IPS-20b (cell line): ENCODE data around the gene NKX6-1.

Experiments
- H3K27ac ChIP-seq: one replicate; pipeline ENCODE4 v1.5.1; 2013; ENCODE audit warnings: low read length
- H3K27me3 ChIP-seq: 2 replicates; pipeline ENCODE4 v1.6.1; 2013; ENCODE audit warnings: mild to moderate bottlenecking, low read length, inconsistent platforms; ENCODE audit not compliant: insufficient read depth
- H3K36me3 ChIP-seq: 2 replicates; pipeline ENCODE4 v1.6.1; 2013; ENCODE audit warnings: low read depth, mild to moderate bottlenecking, inconsistent platforms, low read length, moderate library complexity; ENCODE audit not compliant: insufficient read depth
- H3K4me1 ChIP-seq: 2 replicates; pipeline ENCODE4 v1.6.1; 2013; ENCODE audit warnings: mild to moderate bottlenecking, control low read depth, inconsistent platforms, low read length, moderate library complexity; ENCODE audit not compliant: insufficient read depth
- H3K4me3 ChIP-seq: 2 replicates; pipeline ENCODE4 v1.5.1; 2013; ENCODE audit warnings: mild to moderate bottlenecking, low read length, inconsistent platforms
- H3K9ac ChIP-seq: 2 replicates; pipeline ENCODE4 v1.6.1; 2013; ENCODE audit warnings: low read depth, mild to moderate bottlenecking, inconsistent platforms, low read length, moderate library complexity
- H3K9me3 ChIP-seq: 2 replicates; pipeline ENCODE4 v1.6.1; 2013; ENCODE audit warnings: mild to moderate bottlenecking, low read depth, low read length, inconsistent platforms; ENCODE audit not compliant: insufficient read depth

NKX6-1 gene

DNA sequence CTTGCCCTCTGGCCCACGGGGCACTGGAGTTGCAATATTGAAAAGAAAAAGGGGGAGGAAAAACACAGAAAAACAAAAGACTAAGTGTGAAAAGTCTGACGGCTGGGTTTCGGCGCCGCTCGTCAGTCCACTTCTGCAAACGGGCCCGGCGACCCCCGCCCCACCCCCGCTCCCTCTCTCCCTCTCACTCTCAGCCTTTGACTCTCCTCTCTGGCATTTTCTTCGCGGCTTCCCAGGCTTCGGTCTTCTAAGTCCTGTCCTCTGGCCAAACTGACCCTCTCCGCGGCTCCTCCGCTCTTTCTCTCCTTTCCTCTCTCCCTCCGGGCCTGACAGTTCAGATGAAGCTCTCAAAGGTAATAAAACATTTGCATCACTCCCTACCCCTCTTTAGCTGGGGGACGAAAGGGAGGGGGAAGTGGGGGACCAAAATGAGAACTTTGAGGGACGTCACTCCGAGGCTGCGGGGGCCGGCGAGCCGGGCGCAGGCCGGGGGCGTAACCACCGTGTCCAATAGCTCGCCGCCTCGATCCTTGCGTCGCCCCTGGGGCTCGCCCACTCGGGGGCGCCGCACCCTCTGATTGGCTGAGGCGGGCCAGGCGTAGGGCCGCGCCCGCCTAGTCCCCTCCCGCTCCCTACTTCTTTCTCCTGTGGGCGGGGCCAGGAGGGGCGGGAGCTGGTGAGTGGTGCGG lies at the start of gene NKX6-1:
TSS of gene NKX6-1 (minus strand) at position 358 of the 689 bp plus-strand sequence. CDS start 1,064 bp downstream, outside the sequence.
- H3K27me3 ChIP-seq = peaks cover 99% of the 10 kb centered on the region
- H3K36me3 ChIP-seq = no peaks in the 10 kb centered on the region
- peaks cover 2% of the 10 kb centered on the region; the same call in 1 of the 2 replicates for H3K4me1 ChIP-seq
- H3K9ac ChIP-seq = no peak within 1 kb of the TSS
- no peak within 1 kb of the TSS for H3K27ac ChIP-seq
- no peaks in the 10 kb centered on the region for H3K9me3 ChIP-seq
- H3K4me3 ChIP-seq = peak within 1 kb of the TSS; percentile 74

DNA sequence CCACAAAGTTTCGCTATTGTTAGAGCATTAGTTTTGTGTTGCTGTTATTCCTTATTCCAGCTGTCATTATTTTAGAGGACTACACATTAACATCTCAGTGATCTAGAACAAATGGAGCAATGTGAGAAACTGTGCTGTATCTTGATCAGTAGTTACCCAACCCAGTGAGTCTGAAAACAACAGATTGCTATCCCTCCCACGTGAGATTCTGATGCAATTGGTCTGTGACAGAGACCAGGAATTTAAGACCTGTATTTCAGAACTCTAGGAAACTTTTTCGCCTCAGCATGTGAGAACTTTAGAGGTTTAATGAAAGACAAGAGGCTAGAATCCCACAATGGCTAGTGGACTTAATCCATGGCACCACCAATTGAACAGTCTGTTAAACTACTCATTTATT lies 48.1 kb upstream of the NKX6-1 start:
- Histone ChIP-seq H3K9ac (no peak overlapping the region), H3K36me3 (no peaks in the 10 kb centered on the region), H3K4me3 (no peak overlapping the region), H3K4me1 (no peaks in the 10 kb centered on the region), H3K27ac (no peak overlapping the region), H3K27me3 (no peaks in the 10 kb centered on the region), H3K9me3 (no peaks in the 10 kb centered on the region)

DNA sequence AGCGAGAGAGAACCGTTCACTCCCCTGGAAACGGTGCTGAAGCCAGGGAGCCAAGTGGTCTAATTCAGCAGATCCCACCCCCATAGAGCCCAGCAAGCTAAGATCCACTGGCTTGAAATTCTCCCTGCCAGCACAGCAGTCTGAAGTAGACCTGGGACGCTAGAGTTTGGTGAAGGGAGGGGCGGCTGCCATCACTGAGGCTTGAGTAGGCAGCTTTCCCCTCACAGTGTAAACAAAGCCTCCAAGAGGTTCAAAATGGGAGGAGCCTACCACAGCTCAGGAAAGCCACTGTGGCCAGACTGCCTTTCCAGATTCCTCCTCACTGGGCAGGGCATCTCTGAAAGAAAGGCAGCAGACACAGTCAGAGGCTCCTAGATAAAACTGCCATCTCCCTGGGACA lies 46.0 kb upstream of the NKX6-1 start:
- Histone ChIP-seq H3K4me3 (no peak overlapping the region), H3K27me3 (no peaks in the 10 kb centered on the region)

DNA sequence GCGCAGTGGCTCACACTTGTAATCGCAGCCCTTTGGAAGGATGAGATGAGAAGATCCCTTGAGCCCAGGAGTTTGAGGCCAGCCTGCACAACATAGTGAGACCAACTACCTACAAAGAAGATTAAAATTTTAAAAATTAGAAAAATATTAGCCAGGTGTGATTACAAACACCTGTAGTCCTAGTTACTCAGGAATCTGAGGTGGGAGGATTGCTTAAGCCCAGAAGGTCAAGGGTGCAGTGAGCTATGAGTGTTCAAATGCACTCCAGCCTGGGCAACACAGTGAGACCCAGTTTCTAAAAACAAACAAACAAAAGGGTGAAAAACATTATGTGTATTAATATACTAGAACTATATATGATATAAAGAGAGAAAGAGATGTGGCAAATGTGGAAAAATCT lies 36.8 kb upstream of the NKX6-1 start:
- Histone ChIP-seq H3K4me1 (no peaks in the 10 kb centered on the region), H3K9me3 (no peaks in the 10 kb centered on the region), H3K4me3 (no peak overlapping the region), H3K36me3 (no peaks in the 10 kb centered on the region), H3K27me3 (no peaks in the 10 kb centered on the region), H3K9ac (no peak overlapping the region), H3K27ac (no peak overlapping the region)

More for the DNA sequence above, 46.0 kb upstream of the NKX6-1 start:
- no peaks in the 10 kb centered on the region for H3K36me3 ChIP-seq
- no peak overlapping the region for H3K9ac ChIP-seq
- H3K4me1 ChIP-seq = no peaks in the 10 kb centered on the region
- H3K27ac ChIP-seq = no peak overlapping the region
- H3K9me3 ChIP-seq = no peaks in the 10 kb centered on the region

DNA sequence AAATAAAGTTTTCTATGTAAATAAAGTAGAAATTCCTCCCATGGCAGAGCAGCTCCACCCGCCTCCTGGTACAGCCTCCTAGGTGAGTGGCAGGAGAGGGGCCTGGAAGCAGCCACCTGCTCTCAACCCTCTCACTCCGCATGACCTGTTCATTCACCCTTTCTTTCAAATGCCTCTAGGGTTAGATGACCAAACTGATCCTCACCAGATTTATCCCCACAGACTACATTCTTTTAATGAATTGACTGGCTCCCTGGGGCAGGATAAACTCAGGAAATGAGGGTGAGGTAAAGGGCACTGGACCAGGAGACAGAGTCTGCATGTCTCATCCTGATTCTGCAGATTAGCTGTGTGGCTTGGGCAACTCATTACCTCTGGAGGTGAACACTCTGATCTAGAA lies 32.6 kb upstream of the NKX6-1 start:
- Histone ChIP-seq H3K9me3 (no peaks in the 10 kb centered on the region), H3K36me3 (no peaks in the 10 kb centered on the region)

DNA sequence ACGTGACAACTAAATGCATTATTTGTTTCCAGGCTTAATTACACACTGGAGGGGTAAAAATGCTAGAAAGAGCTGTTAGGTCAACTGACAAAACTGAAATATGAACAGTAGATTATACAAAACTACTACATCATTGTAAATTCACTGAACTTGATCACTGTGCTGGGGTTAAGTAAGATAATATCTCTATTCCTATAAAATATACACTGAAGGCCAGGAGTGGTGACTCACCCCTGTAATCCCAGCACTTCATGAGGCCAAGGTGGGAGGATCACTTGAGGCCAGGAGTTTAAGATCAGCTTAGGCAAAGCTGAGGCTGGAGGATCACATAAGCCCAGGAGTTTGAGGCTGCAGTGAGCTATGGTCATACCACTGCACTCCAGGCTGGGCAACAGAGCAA lies 31.8 kb upstream of the NKX6-1 start:
- Histone ChIP-seq H3K36me3 (no peaks in the 10 kb centered on the region), H3K9ac (no peak overlapping the region), H3K27me3 (no peaks in the 10 kb centered on the region), H3K4me1 (no peaks in the 10 kb centered on the region), H3K4me3 (no peak overlapping the region), H3K9me3 (no peaks in the 10 kb centered on the region), H3K27ac (no peak overlapping the region)

More for the DNA sequence above, 32.6 kb upstream of the NKX6-1 start:
- Histone ChIP-seq H3K4me1 (no peaks in the 10 kb centered on the region), H3K4me3 (no peak overlapping the region), H3K9ac (no peak overlapping the region), H3K27me3 (no peaks in the 10 kb centered on the region), H3K27ac (no peak overlapping the region)

DNA sequence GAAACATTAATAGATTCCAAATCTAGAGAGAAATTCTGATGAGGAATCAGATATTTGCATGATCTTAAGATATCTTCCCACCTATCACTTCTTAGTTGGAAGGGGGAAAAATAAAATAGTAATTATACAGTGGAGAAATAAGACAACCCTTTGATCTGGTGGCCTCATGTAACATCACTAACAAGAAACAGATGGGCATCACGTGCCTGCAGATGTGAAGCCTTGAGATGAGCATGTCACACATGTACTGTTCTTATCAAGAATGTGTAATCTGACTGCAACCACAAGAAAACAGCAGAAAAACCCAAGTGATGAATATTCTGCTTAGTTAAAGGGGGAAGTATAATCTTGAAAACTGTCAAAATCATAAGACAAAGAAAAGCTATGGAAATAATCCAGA lies 31.4 kb upstream of the NKX6-1 start:
- Histone ChIP-seq H3K4me3 (no peak overlapping the region), H3K27me3 (no peaks in the 10 kb centered on the region), H3K9ac (no peak overlapping the region), H3K9me3 (no peaks in the 10 kb centered on the region), H3K27ac (no peak overlapping the region), H3K4me1 (no peaks in the 10 kb centered on the region), H3K36me3 (no peaks in the 10 kb centered on the region)

DNA sequence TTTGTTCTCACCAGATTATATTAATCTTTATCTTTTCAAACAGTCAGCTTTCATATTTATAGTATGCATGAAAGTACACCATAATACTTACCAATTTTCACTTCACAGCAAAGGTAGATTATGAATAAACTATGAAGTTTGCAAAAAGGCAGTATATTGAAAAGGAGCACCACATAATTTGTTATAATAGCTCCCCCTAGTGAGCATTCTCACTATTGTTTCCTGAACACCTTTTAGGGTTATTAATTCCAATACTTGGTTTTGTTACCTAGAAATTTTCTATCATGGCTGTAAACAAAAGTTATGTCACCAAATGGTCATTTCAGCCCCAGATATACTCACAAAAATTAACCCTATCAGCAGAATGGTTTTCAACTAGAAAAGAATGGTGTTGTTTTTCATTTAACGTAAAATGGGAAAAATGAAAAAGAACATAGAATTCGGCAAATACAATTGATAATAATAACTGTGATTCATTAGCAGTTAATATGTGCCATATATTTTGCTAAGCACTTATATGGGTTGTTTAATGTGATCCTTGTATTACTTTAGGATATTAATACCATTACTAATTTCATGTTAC lies 30.2 kb upstream of the NKX6-1 start:
- no peaks in the 10 kb centered on the region for H3K4me1 ChIP-seq
- H3K9me3 ChIP-seq = no peaks in the 10 kb centered on the region
- H3K36me3 ChIP-seq = no peaks in the 10 kb centered on the region
- no peak overlapping the region for H3K9ac ChIP-seq
- H3K27ac ChIP-seq = no peak overlapping the region
- H3K27me3 ChIP-seq = no peaks in the 10 kb centered on the region
- H3K4me3 ChIP-seq = no peak overlapping the region

DNA sequence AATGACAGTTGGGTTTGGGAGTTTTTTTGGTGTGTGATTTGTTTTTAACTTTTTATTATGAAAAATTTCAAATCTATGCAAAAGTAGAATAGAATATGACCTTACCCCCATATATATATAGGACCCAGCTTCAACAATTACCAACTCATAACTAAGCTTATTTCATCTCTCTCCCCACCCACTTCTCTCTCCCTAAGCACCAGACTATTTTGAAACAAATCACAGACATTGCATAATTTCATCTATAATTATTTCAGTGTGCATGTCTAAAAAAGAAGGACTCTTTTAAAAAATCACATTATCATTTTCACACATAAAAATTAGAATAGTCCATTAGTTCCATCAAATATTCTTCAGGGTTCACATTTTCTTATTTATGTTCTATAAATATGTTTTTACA lies 28.3 kb upstream of the NKX6-1 start:
- H3K9me3 ChIP-seq = no peaks in the 10 kb centered on the region
- no peak overlapping the region for H3K27ac ChIP-seq
- no peaks in the 10 kb centered on the region for H3K4me1 ChIP-seq
- no peaks in the 10 kb centered on the region for H3K27me3 ChIP-seq
- no peak overlapping the region for H3K4me3 ChIP-seq
- no peaks in the 10 kb centered on the region for H3K36me3 ChIP-seq
- H3K9ac ChIP-seq = no peak overlapping the region

DNA sequence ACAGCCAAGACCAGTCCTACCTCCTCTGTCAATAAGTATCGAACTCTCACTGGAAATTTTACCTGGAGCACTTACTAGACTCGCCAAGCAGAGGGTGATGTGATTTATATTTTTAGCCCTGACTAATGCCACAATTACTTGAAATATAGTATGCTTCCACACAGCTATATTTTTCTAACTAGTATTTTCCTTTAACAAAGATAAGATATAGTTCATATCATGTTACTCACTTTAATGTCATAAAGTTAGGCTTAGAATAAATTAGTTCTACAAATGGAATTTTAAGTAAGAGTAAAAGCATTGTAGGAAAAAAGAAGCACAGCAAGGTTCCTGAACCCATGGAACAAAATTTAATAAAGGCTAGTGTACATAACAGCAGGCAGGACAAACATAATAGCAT lies 16.0 kb upstream of the NKX6-1 start:
- no peak overlapping the region for H3K9ac ChIP-seq
- no peaks in the 10 kb centered on the region for H3K36me3 ChIP-seq
- H3K27ac ChIP-seq = no peak overlapping the region
- H3K9me3 ChIP-seq = no peaks in the 10 kb centered on the region
- H3K27me3 ChIP-seq = no peaks in the 10 kb centered on the region
- no peak overlapping the region for H3K4me3 ChIP-seq
- no peaks in the 10 kb centered on the region for H3K4me1 ChIP-seq

DNA sequence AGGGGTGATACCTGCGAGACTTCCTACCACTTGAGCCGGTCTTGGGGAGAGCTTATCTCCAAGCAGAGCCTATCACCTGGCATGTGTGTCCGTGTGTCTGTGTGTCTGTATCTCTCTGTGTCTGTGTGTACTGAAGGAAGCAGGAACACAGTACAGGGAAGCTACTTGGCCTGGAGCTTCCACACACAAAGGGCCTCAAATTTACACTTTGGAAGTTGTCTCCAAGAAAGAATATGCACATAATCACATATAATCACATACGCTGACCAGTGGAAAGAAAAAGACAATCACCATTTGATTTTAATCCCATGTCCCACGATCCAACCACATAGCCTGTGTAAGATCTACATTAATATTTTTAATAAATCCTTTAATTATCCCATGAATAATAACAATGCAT lies 13.2 kb upstream of the NKX6-1 start:
- H3K4me1 ChIP-seq = no peaks in the 10 kb centered on the region

DNA sequence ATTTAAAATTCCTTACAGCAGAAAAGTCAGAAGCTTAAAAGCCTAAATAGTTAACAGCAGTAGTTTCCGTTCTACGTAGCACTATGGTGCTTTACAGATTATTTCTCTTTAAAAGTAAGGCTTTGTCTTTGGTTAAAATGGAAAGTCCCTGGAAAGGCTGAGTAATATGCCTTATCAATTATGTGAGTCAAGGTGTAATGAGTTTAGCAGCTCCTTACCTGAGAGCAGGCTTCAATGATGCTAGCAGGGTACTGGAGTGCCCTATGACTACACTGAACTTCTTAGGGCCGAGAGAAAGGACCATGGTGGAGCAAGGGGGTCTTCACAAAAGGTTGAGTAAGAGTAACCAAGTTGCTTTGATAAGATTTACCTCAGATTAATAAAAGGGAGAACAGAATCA lies 12.6 kb upstream of the NKX6-1 start:
- no peak overlapping the region for H3K27ac ChIP-seq
- H3K9ac ChIP-seq = no peak overlapping the region
- no peaks in the 10 kb centered on the region for H3K36me3 ChIP-seq
- H3K27me3 ChIP-seq = no peaks in the 10 kb centered on the region
- no peaks in the 10 kb centered on the region for H3K9me3 ChIP-seq
- no peaks in the 10 kb centered on the region for H3K4me1 ChIP-seq
- H3K4me3 ChIP-seq = no peak overlapping the region

More for the DNA sequence above, 13.2 kb upstream of the NKX6-1 start:
- Histone ChIP-seq H3K4me3 (no peak overlapping the region), H3K9me3 (no peaks in the 10 kb centered on the region), H3K36me3 (no peaks in the 10 kb centered on the region), H3K27ac (no peak overlapping the region), H3K27me3 (no peaks in the 10 kb centered on the region), H3K9ac (no peak overlapping the region)
